CD1c-positive myeloid dendritic cell (primary cell): ENCODE results near the gene TRIM44.
"Not testable (repeated sequence)": the region's sequence is repeated elsewhere in the genome, so short reads cannot be mapped to it uniquely, and the experiment has no call there.

Experiments
- DNase-seq: peaks from one replicate; pipeline ENCODE4 v3.0.0-alpha.2; 2016; ENCODE audit errors: extremely low spot score

Gene TRIM44

DNA sequence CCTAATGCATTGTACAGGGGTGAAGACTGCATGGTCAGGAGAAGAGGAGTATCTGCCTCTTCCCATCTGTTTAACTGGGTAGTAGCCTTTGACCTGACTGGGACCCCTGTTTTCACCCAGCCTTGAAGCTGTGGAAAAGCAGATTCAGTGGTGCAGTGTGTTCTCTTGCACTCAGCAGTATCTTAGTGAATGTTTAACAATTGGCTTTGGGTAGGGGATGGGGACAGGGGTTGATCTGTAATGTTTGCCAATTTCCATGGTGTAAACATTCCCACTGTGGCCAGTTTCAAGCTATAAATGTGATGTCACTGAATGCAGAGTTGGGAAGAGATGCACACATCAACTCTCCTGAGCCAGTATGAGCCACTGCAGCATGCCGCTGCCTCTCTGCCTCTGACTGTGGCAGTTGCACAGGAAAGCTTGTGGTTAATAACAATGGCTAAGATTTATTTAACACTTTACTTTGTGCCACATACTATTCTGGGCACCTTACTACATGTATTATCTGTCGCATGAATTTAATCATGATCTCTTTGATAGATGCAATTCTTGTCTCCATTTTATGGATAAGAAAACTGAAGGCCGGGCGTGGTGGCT lies 28.6 kb upstream of the TRIM44 start:
- no peak for DNase-seq

DNA sequence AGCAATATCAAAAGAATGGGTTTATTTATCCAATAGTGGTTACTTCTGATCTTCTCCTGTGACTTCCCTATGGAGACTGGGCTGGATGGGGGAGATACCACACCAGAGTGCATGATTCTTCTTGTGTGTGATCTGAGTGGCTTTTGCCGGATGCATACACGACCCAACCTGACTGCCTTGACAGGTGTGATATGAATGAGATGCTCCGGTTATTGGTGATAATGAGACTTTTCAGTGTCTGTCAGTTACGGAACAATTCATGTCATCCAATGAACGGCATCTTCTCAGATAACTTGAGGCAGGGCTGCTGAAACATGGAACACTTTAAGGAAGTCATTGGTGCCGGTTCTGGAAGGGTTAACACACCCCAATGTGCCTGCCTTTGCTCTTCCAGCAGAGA lies 26.6 kb upstream of the TRIM44 start:
- no peak for DNase-seq

DNA sequence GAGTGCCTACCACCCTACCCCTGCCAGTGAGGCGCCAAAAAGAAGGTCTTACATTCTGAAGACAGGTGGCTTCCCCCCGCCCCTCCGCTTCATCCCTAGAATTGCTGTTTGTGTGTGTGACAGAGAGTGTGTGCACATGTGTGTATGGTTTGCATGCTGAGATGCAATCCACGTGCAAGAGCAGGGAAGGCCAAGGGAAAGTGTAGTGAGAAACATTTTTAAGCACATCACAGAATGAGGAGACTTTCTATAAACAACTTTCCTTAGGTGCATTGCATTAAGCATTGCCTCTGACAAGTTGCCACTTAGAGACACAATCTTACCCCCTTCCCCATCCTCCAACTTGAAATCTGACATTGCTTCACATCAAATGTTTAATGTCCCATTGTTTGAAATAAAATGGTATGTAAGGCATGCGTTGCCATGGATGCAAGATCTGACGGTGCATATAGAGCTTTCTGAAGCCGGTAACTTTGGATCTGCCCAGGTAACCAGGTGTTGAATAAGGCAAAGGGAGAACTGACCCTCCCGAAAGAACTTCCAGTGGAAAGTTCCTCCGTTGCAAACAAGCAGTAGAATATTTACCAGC lies 22.9 kb upstream of the TRIM44 start:
- no peak for DNase-seq

DNA sequence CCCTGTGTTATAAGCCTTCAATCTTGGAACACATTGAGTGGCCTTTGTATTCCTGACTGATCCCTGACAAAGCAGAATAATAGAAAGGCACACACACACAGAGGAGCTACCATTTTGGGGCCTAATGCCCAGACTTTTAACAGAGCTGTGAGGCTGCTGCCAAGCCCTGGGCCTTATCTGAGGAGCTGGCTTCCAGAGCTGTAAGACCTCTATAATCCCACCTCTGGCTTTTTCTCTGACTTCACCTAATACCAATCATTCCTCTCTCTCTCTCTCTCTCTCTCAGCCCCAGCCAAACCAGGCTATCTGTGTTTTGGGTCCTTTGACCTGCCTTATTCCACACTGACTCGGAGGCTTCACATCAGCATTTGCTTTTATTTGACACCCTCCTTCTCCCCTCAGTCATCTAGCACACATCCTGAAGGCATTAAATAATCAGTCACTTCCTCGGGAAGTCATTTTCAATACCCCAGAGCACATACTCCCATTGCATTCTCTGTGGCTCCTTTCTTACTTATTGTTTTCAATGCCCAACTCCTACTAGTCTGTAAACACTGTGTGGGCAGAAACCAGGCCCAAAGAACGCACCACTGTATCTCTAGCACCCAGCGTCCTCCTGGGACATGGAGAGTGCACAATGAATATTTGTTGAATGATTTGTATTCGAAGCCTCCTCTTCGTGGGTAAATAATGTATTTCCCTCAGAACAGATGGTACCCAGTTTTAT lies 21.2 kb upstream of the TRIM44 start:
- DNase-seq, result no peak

DNA sequence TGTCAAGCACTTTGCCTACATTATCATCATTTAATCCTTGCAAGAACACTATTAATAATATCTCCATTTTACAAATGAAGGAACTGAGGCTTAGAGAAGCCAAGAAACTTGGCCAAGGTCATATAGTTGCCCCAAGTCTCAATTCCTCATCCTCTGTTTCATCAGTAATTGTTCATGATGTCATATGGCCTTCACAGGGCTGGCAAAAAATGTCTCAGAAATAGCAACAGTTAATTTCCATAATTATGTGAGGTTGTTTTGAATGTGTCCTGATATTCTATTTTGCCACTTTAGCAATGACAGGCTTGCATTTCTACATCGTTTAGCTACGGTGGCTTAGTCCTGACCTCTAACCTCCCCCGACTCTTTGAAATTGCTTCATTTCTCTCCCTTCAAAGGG lies 20.6 kb upstream of the TRIM44 start:
- no peak for DNase-seq

DNA sequence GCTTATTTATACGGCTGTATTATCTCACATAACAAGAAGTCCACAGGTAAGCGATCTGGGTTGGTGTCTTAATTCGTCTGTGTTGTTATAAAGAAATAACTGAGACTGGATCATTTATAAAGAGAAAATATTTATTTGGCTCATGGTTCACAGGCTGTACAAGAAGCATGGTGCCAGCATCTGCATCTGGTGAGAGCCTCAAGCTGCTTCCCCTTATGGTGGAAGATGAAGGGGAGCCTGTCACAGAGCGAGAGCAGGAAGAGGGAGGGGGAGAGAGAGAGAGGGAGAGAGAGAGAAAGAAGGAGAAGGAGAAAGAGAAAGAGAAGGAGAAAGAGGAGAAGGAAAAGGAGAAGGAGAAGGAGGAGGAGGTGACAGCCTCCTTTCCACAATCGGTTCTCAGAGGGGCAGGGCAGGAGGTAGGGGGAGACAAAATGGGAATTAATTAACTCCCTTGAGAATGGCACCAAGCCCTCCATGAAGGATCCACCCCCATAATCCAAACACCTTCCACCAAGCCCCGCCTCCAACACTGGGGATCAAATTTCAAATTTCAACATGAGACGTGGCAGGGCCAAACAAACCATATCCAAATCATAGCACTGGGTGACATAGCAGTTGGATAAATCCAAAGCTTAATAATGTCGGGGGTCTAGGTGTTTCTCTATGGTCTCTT lies 15.0 kb upstream of the TRIM44 start:
- DNase-seq, result no peak

DNA sequence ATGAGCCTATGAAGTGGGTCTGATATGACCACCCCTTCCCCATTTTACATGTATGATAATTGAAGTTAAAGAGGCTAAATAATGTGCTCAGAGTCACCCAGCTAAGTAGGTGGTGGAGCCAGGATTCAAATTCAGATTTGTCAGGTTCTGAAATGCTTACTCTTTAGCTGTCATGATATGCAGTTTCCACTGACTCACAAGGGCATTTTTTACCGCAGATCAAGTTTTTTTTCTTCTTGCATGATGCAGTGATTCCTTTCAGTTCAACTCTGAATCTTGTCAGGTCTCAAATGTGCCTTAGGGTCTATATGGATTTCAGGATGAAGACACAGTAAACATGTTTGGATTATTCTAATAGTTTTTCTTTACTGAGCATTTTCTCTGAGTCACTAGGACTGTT lies 12.6 kb upstream of the TRIM44 start:
- DNase-seq, result no peak

DNA sequence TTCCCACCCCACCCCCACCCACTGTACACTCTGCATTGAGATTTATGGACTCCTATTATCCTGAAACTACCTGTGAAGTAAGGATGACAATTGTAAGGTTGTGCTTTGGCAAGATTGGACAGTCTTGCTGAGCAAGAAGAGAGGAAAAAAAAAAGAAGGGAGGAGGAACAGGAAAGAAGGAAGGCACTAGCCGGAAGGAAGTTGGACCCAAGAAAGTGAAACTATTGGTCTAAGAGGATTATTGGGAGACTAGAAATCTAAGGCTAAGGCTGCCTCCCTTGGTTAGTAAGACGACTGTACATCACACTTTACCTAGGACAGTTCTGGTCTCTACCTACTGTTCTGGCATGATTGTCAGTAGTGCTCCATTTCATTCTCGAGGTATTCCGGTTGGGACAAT lies 12.1 kb upstream of the TRIM44 start:
- no peak for DNase-seq

DNA sequence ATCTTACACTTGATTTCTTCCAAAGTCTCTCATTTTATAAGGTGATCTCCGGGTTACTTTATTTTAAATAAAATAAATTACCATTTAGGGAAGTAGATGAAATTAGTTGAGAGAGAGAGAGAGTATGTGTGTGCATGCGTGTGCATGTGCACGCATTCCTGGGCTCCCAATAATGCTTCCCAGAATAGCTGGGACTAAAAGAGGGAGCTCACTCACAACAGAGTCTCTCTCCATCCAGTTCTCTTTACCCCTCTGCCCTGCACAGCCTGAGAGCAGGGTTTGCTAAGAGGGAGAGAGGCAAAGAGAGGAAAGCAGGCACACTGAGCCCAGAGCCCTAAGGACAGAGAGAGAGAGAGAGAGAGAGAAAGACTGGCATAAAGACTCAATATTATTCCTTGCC lies 11.3 kb upstream of the TRIM44 start:
- DNase-seq, result no peak

DNA sequence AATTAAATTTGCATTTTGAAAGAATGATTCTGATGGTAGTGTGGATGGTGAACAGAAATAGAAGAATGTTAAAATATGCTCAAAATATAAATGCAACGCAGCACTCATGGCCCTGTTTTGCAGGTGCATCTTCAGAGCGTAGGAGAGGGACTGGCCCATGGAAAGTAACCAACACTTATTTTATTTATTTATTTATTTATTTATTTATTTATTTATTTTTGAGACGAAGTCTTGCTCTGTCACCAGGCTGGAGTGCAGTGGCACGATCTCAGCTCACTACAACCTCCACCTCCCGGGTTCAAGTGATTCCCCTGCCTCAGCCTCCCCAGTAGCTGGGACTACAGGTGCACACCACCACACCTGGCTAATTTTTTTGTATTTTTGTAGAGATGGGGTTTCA lies 9.8 kb upstream of the TRIM44 start:
- DNase-seq, result not testable (repeated sequence)

DNA sequence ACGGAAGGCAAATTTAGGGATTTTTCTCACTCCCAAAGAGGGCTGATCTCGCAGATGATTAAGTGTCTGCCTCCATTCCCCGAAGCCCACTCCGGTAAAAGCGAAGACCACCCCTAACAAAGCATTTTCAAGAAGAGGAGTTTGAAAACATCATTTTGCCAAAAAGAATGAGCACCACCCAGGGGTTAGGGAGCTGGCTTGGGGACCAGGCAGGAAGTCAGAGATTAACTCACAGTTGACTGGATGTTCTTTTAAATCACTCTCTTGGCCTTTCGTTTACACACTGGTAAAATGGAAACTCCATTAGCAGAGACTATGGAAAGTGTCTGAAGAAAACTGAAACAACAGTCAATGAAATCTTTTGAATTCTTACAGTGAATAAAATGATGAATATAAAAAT lies 7.9 kb upstream of the TRIM44 start:
- DNase-seq, result no peak

DNA sequence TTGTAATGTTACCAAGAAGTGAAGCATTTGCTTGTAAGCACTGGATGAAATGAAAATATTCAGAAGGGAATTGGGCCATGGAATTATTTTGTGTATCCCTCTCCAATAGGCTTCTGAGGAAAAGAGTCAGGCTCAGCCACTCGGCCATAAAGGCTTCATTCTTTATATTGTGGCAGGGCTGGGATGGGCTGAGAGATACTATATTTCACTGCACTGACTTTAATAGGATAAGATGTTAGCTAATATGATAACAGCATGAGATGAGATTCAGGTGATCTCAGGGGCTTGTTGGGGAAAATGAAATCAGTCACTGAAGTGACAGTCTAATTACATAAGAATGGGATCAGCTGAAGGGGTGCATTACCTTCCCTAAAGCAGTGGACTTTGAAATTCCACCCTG lies 7.3 kb upstream of the TRIM44 start:
- no peak for DNase-seq

DNA sequence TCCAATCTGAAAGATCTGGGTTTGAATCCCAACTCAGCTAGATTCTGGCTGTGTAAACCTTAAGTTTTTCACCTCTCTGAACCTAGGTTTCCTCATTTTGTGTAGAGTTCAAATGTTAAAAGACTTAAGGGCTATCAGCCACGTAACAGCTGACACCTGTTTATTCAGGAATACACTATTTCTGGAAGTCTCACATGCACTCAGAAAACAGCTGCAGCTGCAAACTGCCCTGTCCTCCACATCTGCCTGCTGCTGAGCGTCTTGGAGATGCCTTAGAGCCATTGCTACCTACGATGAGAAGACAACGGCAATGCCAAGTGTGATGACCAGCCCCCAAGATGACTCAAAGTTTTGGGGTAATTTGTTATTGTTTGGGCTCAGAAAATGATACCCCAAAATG lies 6.7 kb upstream of the TRIM44 start:
- DNase-seq, result no peak

DNA sequence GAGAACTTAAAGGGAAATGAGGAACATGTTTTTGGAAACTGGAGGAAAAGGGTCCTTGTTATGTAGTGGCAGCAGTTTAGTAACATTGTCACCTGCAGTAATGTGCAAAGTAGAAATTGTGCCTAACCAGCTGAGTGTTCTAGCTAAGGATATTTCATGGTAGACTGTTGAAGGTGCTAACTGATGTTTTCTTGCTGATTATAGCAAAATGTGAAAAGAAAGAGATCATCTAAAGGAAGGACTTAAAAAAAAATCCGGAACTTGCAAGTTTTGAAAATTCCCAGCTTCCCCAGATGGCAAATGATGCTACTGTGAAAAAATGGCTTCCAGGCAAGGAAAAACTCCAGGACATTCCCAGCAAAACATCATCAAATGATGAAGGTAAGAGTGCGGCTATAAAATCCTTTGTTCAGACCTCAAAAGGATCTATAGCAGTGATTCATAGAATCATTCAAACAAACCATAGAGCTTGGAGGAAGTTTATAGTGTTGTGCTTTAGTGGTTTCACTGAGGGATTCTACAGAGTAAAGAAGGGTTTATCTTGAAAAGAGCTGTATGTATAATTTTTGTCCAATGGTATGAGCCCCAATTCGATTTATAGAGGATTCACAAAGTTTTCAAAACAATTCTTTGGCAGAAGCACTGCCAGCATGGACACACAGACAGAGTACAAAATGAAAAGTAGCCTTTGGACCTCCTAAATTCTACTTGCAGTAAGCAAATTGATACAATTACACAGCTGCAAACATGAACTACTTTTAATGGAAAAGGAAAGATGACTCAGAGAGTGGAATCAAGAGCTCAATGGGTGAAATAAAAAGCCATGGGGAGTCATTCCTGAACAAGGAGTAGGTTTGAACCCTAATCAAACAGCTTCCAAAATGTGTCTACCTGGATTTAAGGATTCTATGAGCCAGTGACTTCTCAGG lies 4.3 kb upstream of the TRIM44 start:
- no peak for DNase-seq

DNA sequence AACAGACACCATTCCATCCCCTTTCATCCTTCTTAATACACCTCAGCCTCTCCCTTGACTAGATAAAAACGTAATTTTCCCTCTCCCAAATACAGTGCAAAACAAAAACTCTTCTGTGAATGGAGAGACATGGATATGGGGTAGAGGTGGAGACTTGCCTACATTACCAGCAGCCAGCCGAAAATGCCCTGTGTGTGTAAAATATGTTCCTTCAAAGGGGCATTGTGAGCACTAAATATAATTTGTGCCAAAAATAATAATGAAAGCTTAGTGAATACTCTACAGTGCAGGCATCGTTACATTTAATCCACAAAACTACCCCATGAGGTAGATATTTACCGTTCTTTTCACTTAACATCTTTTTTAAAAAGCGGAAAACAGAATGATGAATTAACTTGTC lies 1.0 kb upstream of the TRIM44 start:
- no peak for DNase-seq

DNA sequence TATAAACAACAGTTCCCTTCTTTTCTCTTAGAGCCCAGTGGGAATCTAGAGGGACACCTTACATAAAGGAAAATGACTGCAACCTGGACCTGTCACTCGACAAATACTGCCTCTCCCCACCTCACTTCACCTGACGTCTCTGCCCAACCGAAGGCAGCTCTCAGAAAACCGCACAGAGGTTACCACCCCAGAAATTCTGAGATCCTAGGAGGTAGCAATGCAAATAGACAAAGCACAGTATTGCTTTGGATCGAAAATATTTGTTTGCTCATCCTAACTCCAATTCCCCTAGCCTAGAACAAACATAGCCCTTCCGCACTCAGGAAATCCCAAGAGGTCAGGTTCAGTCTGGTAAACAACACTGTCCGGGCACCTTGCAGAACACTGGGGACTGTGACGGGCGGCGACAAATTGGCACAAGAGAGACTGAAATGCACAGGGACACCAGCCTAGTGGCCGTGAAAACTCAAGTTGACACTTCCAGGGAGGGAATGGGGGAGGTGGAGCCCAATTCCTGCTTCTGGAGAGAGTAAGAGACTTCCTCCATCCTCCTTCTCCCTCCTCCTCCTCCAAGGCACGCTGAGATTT lies 420 bp upstream of the TRIM44 start:
- DNase-seq, result peak; percentile 3

DNA sequence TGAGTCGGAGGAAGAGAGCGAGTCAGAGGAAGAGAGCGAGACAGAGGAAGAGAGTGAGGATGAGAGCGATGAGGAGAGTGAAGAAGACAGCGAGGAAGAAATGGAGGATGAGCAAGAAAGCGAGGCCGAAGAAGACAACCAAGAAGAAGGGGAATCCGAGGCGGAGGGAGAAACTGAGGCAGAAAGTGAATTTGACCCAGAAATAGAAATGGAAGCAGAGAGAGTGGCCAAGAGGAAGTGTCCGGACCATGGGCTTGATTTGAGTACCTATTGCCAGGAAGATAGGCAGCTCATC lies 780 bp downstream of the TRIM44 start:
- DNase-seq, result no peak

DNA sequence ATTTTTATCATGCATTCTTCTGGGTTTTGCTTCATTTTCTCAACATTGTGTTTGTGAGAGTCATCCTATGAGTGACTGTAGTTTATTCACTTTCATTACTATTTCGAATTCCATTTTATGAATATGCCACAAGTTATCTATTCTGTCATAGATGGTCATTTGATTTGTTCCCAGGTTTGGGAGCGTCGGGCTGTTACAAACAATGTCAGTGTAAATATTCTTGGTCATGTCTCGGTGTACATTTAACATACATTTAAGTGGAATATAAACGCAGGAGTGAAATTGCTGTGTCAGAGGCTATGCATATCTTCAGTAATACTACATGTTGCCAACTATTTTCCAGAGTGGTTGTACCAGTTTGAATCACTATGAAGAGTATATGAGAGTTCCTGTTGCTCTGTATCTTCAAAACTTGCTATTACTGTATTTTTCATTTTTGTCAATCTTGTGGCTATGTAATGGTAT lies 2.4 kb downstream of the TRIM44 start:
- no peak for DNase-seq

DNA sequence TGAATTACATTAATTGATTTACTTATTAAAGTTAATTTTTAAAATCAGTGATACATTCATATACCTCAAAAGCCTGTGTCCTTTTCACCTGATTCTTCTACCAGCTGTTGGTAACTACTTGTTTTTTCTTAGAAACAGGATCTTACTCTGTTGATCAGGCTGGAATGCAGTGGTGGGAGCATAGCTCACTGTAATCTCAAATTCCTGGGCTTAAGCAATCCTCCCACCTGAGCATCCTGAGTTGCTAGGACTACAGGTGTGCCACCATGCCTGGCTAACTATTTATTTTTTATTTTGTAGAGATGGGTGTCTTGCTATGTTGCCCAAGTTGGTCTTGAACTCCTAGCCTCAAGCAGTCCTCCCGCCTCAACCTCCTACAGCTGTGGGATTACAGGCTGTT lies 4.7 kb downstream of the TRIM44 start:
- DNase-seq, result no peak

DNA sequence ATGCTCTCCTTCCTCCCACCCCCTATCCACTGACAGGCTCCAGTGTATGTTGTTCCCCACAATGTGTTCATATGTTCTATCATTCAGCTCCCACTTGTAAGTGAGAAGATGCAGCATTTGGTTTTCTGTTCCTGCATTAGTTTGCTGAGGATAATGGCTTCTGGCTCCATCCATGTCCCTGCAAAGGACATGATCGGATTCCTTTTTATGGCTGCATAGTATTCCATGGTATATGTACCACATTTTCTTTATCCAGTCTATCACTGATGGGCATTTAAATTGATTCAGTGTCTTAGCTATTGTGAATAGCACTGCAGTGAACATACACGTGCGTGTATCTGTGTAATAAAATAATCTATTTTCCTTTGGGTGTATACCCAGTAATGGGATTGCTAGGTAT lies 5.8 kb downstream of the TRIM44 start:
- not testable (repeated sequence) for DNase-seq

DNA sequence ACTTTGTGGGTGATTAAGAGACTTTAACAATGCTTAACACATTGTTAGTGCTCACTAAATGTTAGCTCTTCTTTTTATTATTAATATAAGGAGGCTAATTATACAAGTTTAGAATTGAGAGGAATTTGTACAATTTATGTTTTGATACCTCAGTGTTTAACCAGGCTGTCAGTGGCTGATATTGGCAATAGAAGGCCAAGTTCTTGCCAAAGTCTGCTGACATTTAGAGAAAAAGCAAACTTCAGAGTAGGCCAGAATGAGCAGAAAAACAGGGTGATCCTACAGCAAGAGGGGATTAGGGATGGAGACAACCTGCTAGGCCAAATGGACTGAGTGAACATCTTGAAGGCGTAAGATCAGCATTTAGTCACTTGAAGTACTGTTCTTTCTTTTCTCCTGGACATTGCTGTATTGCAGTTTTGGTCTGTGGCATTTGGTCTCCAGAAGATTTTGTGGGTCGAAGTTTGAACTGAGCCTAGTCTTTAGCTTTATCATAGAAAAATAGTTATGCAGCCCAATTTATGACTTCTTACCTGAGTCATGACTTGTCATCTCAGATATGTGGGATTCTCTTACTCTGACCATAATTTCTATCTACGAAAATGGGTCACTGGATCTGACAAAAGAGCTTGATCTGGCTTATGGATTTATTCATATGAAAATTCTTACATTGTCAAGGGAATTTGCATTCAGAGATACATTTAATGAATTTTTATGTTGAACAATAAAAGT lies 9.0 kb downstream of the TRIM44 start:
- no peak for DNase-seq
